Measurements from ENCODE around the gene MED23.
A peak's percentile ranks its signal among the peaks of the same experiment; 100 is the strongest.

Gene MED23

DNA sequence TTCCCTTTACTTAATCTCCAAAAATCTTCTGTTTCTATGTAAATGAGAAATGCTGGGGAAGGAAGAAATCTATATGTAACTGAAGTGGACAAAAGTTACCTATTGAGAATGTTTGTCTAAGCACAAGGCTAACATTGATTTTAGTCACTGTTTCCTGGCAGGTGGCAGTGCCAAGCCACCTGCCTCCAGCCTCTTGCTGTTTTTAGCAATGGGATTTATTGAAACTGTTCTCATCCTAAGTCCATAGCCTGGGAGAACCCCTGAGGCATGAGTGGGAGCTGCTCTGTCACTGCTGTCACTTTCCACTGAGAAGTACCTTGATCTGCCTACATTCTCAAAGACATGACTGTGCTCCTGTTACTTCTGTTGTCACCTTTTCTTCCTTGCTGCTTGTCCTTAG is 23.7 kb upstream of the MED23 start:
- peak overlapping the region; percentile 100 for H3K27ac ChIP-seq
- TF ChIP-seq, protein P1, sequence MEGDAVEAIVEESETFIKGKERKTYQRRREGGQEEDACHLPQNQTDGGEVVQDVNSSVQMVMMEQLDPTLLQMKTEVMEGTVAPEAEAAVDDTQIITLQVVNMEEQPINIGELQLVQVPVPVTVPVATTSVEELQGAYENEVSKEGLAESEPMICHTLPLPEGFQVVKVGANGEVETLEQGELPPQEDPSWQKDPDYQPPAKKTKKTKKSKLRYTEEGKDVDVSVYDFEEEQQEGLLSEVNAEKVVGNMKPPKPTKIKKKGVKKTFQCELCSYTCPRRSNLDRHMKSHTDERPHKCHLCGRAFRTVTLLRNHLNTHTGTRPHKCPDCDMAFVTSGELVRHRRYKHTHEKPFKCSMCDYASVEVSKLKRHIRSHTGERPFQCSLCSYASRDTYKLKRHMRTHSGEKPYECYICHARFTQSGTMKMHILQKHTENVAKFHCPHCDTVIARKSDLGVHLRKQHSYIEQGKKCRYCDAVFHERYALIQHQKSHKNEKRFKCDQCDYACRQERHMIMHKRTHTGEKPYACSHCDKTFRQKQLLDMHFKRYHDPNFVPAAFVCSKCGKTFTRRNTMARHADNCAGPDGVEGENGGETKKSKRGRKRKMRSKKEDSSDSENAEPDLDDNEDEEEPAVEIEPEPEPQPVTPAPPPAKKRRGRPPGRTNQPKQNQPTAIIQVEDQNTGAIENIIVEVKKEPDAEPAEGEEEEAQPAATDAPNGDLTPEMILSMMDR (conservative IDR thresholded peaks at IDR 0.05) = no peak

DNA sequence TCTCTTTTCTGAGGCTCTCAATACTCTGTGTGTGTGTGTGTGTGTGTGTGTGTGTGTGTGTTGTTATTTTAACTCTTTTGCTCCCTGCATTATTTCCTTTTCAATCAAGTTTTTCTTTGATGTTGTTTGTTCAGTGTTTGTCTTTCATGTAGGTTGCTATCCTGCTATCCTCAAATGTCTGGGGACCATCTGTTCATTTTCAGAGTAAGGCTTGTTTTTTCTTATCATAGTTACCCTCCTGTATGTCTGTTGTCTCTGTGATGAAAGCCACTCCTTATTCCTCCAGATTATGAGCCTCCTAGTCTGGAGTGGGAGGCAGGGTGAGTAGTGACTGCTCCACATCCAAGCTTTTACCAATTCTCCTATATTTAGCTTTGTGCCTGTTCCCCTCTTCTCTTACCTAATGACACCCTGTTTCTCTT is 18.2 kb upstream of the MED23 start:
- TF ChIP-seq, protein P1 (conservative IDR thresholded peaks at IDR 0.05) = no peak
- H3K27ac ChIP-seq = no peak overlapping the region

DNA sequence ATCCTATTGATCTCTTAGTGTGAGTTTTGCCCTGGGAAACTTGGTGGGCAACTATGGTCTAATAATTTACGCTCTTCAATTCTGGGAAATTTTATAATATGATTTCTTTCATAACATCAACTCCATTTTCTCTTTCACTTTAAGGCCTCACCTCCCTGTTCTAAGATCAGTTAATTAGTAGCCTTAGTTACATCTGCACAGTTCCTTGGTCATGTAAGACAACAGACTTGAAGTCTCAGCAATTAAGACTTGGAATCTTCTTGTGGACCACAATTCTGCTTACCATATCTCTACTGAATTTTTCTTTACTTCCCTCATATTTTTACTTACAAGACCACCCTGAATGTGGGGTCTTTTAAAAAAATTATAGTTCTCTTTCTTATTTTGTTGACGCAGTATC is 17.8 kb upstream of the MED23 start:
- TF ChIP-seq, protein P1 (conservative IDR thresholded peaks at IDR 0.05) = no peak
- H3K27ac ChIP-seq = no peak overlapping the region

DNA sequence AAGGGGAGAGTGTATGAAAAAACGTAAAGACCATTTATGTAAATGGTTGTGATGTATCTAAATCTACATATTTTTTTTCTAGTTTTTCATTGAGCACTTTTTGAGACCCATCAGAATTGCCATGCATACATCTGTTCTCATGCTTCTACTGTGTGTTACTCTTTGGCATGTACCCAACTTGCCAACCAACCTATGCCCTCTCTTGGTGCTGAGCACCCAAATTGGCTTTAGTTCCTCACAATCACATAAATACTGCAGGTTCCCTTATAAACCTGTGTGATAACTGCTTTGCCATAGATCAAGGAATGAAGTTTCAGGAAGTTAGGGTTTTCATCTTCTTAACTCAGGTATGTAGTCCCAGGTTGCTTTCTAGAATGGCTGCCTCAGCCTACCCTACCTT is 16.9 kb upstream of the MED23 start:
- H3K27ac ChIP-seq = no peak overlapping the region
- TF ChIP-seq, protein P1 (conservative IDR thresholded peaks at IDR 0.05) = no peak

DNA sequence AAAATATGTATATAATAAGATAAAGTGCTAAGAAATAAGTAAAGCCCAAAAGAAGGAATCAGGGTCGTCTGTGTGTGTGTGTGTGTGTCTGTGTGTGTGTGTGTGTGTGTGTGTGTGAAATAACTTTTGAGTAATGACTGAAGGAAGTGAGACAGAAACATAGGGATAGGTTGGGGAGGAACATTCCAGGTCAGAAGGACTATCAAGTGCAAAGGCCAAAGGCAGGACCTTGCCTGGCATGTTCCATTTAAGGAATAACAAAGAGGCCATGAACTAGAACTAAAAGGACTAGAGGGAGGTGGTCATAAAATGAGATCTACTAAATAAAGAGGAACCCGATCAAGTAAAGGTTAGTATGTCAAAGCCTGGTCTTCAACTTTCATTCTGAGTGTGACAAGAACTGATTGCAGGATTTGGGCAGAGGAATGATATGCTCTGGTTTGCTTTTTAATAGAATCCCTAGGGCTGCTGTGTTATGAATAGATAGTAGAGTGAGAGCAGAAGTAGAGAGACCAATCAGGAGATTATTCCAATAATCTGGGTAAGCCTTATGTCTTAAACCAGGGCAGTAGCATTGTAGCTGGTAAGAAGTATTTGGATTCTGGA is 15.9 kb upstream of the MED23 start:
- TF ChIP-seq, protein P1 (conservative IDR thresholded peaks at IDR 0.05) = no peak
- no peak overlapping the region for H3K27ac ChIP-seq

DNA sequence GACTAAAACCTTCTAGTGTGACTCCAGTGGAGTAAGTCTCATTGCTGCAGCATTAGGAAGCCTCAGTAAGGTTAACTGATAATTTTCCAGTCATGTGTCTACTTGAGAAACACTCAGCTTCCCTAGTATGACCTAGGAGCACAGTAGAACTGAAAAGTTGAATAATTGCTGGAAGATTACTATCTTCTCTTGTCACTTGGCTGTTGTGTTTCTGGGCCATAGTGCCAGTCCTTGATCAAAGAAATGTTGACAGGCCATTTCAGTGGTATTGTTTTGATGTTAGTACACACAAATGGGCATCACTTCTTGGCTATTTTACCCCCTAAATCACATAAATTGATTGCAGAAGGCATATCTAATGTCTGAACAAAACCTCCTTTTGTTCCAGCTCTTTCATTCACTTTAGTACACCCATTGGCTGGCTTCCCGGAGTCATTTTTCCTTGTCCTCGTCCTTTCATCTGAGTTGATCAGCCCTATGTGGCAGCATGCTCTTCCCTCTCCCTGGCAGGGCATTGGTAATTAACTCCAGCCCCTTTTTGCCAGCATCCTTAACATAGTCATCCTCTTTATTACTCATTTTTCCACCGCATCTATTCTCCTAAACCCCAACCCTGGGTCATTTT is 15.1 kb upstream of the MED23 start:
- H3K27ac ChIP-seq = no peak overlapping the region
- TF ChIP-seq, protein P1 (conservative IDR thresholded peaks at IDR 0.05) = no peak

DNA sequence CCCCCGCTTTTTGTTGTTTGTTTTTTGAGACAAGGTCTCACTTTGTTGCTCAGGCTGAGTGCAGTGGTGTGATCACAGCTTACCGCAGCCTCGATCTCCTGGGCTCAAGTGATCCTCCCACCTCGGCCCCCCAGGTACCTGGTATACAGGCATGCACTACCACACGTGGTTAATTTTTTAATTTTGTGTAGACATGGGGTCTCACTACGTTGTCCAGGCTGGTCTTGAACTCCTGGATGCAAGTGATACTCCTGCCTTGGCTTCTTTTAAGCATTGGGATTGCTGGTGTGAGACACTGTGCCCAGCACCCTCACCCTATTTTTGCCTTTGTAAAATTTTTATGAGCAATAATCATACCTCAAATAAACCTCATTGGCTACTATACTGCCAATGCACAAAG is 14.5 kb upstream of the MED23 start:
- no peak overlapping the region for H3K27ac ChIP-seq
- TF ChIP-seq, protein P1 (conservative IDR thresholded peaks at IDR 0.05) = no peak
